Suppressor macrophage (primary cell): ENCODE data around the gene IGFALS.
A peak's percentile ranks its signal among the peaks of the same experiment; 100 is the strongest.
"Not testable (repeated sequence)": the region's sequence is repeated elsewhere in the genome, so short reads cannot be mapped to it uniquely, and the experiment has no call there.

ENCODE experiments used
- DNase-seq, 4 experiments: peaks; one replicate each; pipeline ENCODE4 v3.0.0-alpha.2; 2020 to 2022

IGFALS gene

DNA sequence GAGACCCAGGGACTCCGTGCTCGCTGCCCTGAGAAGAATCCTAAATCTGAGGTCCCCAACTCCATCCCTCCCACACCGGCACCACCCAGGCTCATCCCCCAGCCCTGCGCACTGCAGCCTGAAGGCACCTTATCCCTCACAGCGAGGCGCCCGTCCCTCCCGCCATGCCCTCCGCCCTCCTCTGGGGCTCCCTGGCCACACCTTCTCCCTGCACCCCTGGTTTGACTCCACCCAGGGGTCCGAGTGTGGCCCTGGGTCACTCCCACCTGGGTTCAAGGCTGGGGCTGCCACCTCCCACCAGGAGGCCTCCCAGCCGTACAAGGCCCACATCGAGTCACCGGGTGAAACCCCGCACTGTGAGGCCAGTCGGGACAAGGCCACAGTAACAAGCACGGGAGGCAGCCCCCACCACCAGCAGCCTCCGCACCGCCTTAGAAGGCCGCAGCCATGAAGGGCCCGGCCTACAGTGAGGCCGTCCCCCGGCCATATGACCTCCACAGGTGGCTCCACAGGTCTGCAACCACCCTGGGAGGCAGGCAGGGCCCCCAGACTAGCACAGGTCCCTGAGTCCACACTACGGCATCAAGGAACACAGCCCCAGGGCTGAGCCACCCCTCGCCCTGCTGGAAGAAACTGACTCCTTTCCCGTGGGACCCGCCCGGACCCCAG is 24.8 kb upstream of the IGFALS start:
- DNase-seq: no peak

GRCh38 chr16:1817716-1818115 is 24.2 kb upstream of the IGFALS start:
- DNase-seq: no peak

DNA sequence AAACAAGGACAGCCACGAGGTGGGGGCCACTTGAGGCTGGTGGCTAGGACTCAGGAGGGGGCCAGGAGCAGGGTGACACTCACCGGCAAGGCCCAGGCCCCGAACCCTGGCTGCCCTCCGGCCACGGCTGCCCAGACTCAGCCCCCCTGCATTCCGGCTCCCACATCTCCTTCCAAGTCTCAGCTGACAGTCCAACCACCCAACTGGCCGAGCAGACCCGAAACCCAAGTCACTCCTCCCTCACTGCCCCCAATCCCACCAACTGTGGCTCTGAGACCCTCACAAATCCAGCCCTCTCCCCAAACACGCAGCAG is 23.7 kb upstream of the IGFALS start:
- no peak for DNase-seq

GRCh38 chr16:1816396-1817275 is 23.1 kb upstream of the IGFALS start:
- DNase-seq: no peak

DNA sequence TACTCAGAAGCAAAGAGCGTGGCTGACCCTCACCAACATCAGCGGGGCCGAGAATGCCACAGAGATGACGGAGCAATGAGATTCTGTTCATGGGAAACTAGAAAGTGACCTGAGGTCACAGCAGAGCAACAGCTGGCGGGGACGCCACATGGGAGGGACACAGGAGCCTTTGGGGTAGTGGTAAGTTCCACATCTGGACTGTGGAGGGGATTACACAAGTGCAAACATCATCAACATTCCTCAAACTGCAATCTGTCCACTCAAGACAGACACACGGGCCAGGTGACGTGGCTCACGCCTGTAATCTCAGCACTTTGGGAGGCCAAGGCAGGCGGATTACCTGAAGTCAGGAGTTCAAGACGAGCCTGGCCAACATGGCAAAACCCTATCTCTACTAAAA is 22.0 kb upstream of the IGFALS start:
- no peak for DNase-seq

DNA sequence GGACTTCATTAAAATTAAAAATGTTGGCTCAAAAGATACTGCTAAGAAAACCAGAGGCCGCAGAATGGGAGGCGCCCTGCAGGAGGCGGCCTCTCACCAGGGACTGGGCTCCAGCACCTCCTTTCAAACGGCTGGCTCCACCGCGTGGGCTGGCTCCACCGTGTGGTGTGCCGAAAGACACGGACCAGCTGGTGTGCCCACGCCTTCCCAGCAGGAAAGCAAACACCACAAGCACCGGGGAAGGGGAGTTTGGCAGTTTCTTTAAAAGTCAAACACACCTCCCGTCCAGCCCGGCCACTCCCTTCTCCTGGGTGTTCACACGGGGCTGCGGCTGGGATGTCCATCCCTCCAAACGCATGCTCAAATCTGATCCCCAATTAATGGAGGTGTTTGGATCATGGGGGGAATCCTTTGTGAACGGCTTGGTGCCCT is 19.2 kb upstream of the IGFALS start:
- DNase-seq: peak; percentile 71 to 89 (median 78)

GRCh38 chr16:1810536-1810935 is 17.0 kb upstream of the IGFALS start:
- DNase-seq: no peak

- DNase-seq: no peak
These were observed 16.6 kb upstream of the IGFALS start for GRCh38 chr16:1810106-1810505.

DNA sequence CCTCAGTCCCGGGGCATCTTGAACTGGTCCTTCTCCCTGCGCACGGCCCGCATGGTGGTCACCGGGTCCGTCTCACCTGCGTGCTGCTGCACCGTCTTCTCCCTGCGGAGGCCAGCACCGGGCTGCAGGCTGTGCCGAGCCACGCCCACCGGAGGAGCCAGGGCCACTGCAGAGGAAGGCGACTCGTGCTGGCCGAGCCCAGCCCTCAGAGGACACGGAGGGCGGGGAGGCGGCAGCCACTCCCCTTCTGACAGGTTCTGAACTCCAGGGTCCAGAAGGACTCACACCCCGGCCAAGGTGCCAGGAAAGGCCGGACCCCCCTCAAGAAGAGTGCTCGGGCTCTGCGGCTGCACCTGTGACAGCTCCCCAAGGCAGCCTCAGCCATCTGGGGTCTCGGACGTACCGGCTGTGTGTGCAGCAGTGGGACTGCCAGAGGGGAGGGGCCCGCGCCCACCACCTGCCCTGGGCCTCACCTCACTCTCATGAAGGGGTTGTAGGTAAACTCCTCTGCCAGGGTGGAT is 15.8 kb upstream of the IGFALS start:
- no peak for DNase-seq

- no peak for DNase-seq
These were observed 15.2 kb upstream of the IGFALS start for GRCh38 chr16:1808691-1809090.

DNA sequence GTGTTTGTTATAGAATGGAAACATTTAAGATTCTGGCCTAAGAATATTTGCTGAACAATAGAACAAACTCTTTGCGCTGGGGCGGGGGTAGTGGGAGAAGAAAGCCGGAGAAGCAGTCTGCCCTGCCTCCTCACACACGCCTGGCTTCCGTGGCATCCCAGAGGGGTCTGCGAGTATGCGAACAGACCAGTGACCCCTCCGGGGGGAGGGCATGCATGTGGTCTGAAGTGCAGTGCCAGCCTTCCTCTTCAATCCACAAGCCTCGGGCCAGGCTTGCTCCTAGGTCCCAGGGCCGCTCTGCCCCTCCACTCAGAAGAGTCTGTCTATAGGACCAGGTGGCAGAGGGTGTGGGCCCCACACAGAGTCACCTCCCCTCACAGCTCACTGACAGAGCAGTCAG is 14.1 kb upstream of the IGFALS start:
- no peak for DNase-seq

GRCh38 chr16:1800701-1801100 is 7.2 kb upstream of the IGFALS start:
- no peak for DNase-seq

DNA sequence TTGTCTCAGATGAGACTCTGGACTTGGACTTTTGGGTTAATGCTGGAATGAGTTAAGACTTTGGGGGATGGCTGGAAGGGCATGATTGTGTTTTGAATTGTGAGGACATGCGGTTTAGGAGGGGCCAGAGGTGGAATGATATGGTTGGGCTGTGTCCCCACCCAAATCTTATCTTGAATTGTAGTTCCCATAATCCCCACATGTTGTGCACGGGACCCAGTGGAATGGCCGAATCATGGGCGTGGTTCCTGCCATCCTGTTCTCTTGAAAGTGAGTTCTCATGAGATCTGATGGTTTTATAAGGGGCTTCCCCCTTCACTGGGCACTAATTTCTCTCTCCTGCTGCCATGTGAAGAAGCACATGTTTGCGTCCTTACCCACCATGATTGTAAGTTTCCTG is 5.8 kb upstream of the IGFALS start:
- not testable (repeated sequence) for DNase-seq

- DNase-seq: no peak
These were observed 1.6 kb upstream of the IGFALS start for GRCh38 chr16:1794908-1795666.

GRCh38 chr16:1794221-1794871 is 841 bp upstream of the IGFALS start:
- no peak for DNase-seq

GRCh38 chr16:1792836-1793577 is 498 bp downstream of the IGFALS start:
- no peak for DNase-seq

GRCh38 chr16:1791943-1792812 is 1.3 kb downstream of the IGFALS start:
- no peak for DNase-seq

GRCh38 chr16:1791256-1791942 is 2.1 kb downstream of the IGFALS start:
- DNase-seq: no peak

GRCh38 chr16:1790611-1791255 is 2.8 kb downstream of the IGFALS start:
- no peak for DNase-seq

DNA sequence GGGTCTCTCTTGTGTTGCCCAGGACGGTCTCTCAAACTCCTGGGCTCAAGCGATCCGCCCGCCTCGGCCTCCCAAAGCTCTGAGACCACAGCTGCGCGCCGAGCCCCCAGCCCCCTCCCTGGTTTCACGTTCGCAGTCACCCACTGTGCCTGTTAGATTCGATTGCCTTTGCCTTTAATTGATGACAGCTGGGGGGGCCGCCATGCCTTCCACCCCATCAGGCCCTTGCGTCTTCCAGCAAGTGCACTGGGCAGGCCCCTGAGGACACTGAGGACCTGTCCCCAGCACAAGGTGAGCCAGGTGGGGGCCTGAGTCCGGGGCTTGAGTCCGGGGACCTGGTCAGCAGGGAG is 3.3 kb downstream of the IGFALS start:
- DNase-seq: no peak
